ENCODE results near the gene COX8C. TPM values are rescaled to one million over a fixed set of nuclear protein-coding genes. Genes with fewer than 3 reads are reported as not detected.

Gene COX8C, protein sequence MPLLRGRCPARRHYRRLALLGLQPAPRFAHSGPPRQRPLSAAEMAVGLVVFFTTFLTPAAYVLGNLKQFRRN
- not detected for total RNA-seq

DNA sequence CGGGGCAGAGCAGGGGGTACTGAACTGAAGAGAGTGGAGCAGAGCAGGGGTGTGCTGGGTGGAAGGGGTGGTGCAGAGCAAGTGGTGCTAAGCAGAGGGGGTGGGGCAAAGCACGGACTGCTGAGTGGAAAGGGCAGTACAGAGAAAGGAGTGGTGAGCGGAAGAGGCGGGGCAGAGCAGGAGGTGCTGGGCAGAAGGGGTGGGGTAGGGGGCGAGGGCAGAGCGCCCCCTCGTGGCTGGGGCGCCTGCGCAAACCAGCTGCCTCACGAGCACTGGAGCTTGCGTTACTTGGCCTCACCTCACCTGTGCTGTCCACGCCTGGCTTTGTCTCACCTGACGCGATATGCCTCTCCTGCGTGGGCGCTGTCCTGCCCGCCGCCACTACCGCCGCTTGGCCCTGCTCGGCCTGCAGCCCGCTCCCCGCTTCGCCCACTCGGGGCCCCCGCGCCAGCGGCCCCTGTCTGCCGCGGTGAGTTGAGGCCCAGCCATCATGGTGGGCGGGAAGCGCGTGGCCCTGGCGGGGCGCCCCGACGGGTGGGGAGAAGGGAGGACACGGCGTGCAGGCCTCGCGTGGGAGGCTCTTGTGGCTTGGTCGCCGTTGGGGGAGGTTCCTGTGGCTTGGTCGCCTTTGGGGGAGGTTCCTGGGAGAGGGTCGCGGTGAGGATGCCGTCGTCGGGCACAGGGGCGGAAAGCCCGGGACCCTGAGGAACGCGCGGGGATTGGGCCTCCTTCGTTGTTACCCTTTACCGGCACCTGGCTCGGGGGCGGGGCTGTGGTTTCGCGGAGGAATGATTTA lies at the start of gene COX8C:
Gene COX8C (plus strand): TSS at position 257 of the 796 bp plus-strand sequence. CDS start 87 bp downstream, at position 344.
- no peaks in the 10 kb centered on the region for H3K36me3 Mint-ChIP-seq (ENCODE audit: low read depth)
- POLR2A ChIA-PET, result no interaction called here
- H3K9me3 Mint-ChIP-seq, result no peaks in the 10 kb centered on the region
- H3K4me1 Mint-ChIP-seq, result no peaks in the 10 kb centered on the region
- H3K27me3 Mint-ChIP-seq, result peaks cover 6% of the 10 kb centered on the region
- no peak within 1 kb of the TSS for H3K27ac Mint-ChIP-seq
- CTCF ChIA-PET, result no interaction called here
- H3K4me3 Mint-ChIP-seq, result no peak within 1 kb of the TSS
- DNase-seq, result no peak

DNA sequence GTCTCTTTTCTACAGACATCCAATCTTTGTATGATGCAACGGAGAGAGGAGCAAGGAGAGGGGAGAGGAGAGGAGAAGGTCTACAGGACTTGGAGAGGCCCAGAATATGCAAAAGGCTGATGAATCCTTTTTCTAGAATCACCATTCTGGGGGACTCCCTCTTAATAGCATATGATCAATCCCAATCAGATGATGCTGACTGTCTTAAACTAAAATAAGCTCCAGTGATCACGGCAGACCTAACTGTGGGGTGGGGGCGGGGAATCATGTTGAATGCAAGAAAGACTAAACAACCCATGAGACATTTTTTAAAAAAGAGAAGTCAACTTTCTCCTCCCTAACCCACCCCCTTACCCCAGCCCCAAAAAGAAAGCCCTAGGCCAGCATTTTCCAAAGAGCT lies 47.6 kb upstream of the COX8C start:
- ChIA-PET POLR2A (no interaction called here), CTCF (interaction anchor here (1.7 kb wide), 1 partner anchor 13 kb away, joined by 5 read pairs; no protein-coding TSS in a partner anchor)
- Mint-ChIP-seq H3K27me3 (no peaks in the 10 kb centered on the region), H3K4me1 (peaks cover 2% of the 10 kb centered on the region), H3K27ac (no peak overlapping the region), H3K36me3 (ENCODE audit: low read depth) (peaks cover 3% of the 10 kb centered on the region), H3K9me3 (no peaks in the 10 kb centered on the region), H3K4me3 (no peak overlapping the region)
- no peak for DNase-seq

DNA sequence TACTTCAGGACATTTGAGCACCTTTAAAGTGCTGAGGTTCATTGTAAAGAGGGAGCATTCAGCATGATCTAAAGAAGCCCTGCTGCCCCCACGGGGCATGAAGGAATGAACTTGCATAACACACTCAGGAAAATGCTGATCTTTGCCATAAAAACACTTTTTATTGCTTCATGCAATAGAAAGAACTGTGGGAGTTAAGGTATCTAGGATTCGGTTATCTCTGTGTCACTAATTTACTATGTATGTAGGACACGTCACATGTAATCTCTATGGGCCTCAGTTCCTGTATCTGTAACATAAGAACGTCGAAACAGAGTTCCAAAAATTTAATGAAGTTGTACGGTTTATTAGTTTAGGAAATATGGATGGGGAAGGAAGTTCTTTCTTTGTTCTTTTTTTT lies 47.1 kb upstream of the COX8C start:
- CTCF ChIA-PET, result no interaction called here
- POLR2A ChIA-PET, result no interaction called here
- Mint-ChIP-seq H3K9me3 (no peaks in the 10 kb centered on the region), H3K36me3 (ENCODE audit: low read depth) (no peaks in the 10 kb centered on the region), H3K4me3 (no peak overlapping the region), H3K4me1 (peaks cover 2% of the 10 kb centered on the region), H3K27me3 (no peaks in the 10 kb centered on the region), H3K27ac (no peak overlapping the region)
- DNase-seq, result no peak

DNA sequence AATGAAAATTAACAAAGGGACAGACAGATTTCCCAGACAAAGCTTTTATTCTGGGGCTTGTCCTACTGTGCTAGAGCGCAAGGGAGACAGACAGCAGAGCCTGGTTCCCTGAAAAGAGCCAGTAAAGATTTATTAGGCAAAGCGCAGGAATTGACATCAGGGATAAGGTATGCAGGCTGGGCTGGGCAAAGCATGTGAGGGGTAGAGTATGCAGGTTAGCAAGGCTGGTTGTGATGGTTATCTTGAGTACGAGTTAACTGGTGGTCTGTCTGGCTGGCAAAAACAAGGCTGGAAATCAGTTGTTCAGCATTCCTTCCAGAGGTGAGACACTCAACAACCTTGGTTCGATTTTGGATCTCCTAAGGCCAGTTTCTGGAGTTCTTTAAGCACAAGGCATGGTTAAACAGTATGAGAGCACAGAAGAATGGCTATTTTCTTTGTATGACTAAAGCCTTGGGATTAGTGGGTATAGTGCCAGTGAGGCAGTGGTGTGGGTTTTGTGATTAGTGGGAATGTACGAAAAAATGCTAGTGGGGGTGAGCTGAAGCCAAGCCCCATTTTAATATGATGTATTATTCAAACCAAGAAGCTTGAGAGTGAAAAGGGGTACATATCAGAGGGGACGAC lies 45.0 kb upstream of the COX8C start:
- ChIA-PET CTCF (no interaction called here), POLR2A (no interaction called here)
- Mint-ChIP-seq H3K4me1 (peaks cover 4% of the 10 kb centered on the region), H3K36me3 (ENCODE audit: low read depth) (no peaks in the 10 kb centered on the region), H3K9me3 (no peaks in the 10 kb centered on the region), H3K4me3 (no peak overlapping the region), H3K27me3 (no peaks in the 10 kb centered on the region), H3K27ac (no peak overlapping the region)
- no peak for DNase-seq

DNA sequence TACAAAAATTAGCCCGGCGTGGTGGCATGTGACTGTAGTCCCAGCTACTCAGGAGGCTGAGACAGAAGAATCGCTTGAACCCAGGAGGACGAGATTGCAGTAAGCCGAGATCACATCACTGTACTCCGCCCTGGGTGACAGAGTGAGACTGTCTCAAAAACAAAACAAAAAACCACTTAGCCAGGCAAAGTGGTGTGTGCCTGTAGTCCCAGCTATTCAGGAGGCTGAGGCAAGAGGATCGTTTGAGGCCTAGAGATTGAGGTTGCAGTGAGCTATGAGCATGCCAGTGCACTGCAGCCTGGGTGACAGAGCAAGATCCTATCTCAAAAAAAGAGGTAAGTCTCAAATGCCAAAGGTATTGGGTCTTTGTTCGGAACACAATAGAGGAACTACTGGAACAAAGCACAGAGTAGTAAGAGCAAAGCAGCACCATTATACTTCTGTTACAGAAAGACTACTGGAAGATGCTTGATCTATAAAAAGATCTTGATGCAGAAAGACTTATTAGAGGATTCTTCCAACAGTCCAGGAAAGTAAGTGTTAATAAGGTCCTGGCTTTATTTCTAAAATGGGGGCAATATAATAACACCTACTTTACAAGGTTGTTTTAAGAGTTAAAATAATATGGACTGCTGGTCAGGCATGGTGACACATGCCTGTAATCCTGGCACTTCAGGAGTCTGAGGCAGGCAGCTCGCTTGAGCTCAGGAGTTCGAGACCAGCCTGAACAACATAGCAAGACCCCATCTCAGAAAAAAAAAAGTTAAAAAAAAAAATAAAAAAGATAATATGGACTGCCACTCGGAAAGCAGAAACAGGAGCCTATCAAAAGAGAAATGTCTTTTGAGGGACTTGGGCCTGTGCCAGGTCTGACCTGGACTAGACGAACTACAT lies 44.0 kb upstream of the COX8C start:
- ChIA-PET POLR2A (no interaction called here), CTCF (no interaction called here)
- H3K27ac Mint-ChIP-seq, result no peak overlapping the region
- H3K4me3 Mint-ChIP-seq, result no peak overlapping the region
- peaks cover 6% of the 10 kb centered on the region for H3K4me1 Mint-ChIP-seq
- H3K9me3 Mint-ChIP-seq, result no peaks in the 10 kb centered on the region
- no peak for DNase-seq
- H3K27me3 Mint-ChIP-seq, result no peaks in the 10 kb centered on the region
- H3K36me3 Mint-ChIP-seq (ENCODE audit: low read depth), result no peaks in the 10 kb centered on the region

DNA sequence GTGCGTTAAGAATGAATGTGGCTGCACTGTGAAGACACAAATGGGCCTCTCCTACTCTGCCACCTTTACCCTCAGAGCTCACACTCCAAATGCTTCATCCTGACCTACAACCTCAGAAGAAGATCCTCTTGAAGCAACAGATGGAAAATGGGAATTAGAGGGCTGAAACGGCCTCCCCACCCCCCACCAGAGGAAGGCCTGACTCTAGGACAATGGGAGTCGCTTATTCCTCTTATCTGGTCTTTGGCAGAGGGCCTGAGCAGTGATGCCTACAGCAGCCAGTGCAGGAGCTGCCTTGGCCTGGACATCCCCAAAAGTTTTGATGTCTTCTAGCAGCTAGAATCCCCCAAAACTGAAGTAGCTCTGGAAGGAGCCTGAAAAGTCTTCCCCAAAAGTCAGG lies 43.3 kb upstream of the COX8C start:
- DNase-seq, result no peak
- no peak overlapping the region for H3K27ac Mint-ChIP-seq
- CTCF ChIA-PET, result no interaction called here
- no peaks in the 10 kb centered on the region for H3K9me3 Mint-ChIP-seq
- H3K27me3 Mint-ChIP-seq, result no peaks in the 10 kb centered on the region
- no peaks in the 10 kb centered on the region for H3K36me3 Mint-ChIP-seq (ENCODE audit: low read depth)
- POLR2A ChIA-PET, result no interaction called here
- H3K4me3 Mint-ChIP-seq, result no peak overlapping the region
- peaks cover 6% of the 10 kb centered on the region for H3K4me1 Mint-ChIP-seq

DNA sequence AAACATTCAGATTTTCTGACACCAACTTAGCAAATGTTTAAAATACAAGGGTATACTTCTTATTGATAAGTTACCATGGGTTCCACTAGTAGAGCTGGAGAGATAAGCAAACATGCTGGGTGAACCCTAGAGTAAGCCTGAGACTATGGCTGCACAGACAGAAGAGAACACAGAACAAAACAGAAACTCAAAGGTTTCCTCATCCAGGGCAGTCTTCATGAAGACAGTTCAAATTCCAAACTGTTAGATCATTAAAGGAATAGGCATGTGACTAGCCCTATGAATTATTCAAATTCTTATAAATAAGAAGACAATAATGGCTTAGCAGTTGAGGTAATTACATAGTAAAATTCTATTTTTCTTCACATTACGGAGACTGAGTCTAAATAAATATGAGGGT lies 42.2 kb upstream of the COX8C start:
- no peaks in the 10 kb centered on the region for H3K36me3 Mint-ChIP-seq (ENCODE audit: low read depth)
- ChIA-PET CTCF (no interaction called here), POLR2A (no interaction called here)
- H3K4me3 Mint-ChIP-seq, result no peak overlapping the region
- H3K27me3 Mint-ChIP-seq, result no peaks in the 10 kb centered on the region
- no peaks in the 10 kb centered on the region for H3K9me3 Mint-ChIP-seq
- no peak for DNase-seq
- H3K27ac Mint-ChIP-seq, result no peak overlapping the region
- peaks cover 8% of the 10 kb centered on the region for H3K4me1 Mint-ChIP-seq

DNA sequence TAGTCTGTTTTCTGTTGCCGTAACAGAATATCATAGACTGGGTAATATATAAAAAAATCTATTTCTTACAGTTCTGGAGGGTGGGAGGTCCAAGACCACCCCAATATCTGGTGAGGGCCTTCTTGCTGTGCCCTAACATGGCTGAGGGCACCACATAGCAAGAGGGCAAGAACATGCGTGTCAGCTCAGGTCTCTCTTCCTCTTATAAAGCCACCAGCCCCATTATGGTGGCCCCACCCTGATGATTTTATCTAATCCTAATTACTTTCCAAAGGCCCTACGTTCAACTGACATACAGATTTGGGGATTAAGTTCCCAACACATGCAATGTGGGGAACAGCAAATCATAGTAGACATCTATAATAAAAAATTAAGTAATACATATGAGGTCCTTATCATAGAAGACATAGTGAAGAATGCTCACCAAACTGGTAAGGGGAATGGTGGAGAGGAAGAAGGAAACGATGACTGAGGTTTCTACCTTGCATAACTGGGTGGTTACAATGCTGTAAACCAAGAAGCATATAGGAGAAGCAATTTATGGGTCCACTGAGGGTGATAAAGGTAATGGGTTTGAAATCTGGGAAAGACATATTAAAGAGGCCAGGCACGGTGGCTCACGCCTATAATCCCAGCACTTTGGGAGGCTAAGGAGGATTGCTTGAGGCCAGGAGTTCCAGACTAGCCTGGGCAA lies 41.1 kb upstream of the COX8C start:
- no peak for DNase-seq
- CTCF ChIA-PET, result no interaction called here
- H3K36me3 Mint-ChIP-seq (ENCODE audit: low read depth), result no peaks in the 10 kb centered on the region
- H3K27ac Mint-ChIP-seq, result no peak overlapping the region
- no peaks in the 10 kb centered on the region for H3K27me3 Mint-ChIP-seq
- no peaks in the 10 kb centered on the region for H3K9me3 Mint-ChIP-seq
- POLR2A ChIA-PET, result no interaction called here
- H3K4me1 Mint-ChIP-seq, result peaks cover 8% of the 10 kb centered on the region
- H3K4me3 Mint-ChIP-seq, result no peak overlapping the region

DNA sequence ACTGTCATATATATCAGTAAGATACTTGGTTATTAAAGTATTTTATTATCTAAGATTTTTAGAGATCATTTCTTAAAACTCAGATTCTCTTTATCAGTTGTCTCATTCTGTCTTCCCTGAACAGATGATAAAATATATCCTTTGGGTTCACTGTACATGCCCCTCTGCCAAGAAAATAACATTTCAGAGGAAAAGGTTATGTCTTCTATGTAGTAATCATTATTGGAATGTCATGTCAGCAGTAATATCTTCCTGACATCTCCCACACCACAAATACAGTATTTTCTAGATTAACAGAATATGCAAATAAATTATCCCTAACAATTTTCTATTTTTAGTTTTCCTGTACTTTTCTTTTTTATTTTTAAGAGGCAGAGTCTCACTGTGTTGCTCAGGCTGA lies 40.2 kb upstream of the COX8C start:
- POLR2A ChIA-PET, result no interaction called here
- no peak for DNase-seq
- Mint-ChIP-seq H3K27me3 (no peaks in the 10 kb centered on the region), H3K36me3 (ENCODE audit: low read depth) (no peaks in the 10 kb centered on the region), H3K4me1 (peaks cover 8% of the 10 kb centered on the region), H3K4me3 (no peak overlapping the region), H3K27ac (no peak overlapping the region), H3K9me3 (no peaks in the 10 kb centered on the region)
- CTCF ChIA-PET, result no interaction called here

DNA sequence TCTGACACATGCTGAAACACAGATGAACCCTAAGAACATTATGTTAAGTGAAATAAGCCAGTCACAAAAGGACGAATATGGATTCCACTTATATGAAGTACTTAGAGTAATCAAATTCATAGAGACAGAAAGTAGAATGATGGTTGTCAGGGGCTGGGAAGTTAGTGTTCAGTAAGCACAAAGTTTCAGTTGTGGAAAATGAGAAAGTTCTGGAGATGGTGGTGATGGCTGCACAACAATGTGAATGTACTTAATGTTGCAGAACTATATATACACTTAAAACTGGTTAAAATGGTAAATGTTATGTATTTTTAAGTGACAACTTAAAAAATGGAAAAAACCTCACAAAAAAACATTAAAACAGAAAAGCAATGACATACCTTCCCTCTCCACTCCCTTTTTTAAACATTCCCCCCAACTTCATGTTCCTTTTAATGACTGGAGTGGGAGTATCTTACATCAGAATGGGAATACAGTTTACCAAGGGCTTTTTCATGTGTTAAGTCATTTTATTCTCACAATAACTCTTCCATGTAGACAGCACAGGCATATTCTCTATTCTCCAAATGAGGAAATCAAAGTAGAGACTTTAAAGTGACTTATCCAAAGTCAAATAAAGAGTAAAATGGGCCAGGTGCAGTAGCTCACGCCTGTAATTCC lies 38.2 kb upstream of the COX8C start:
- no peaks in the 10 kb centered on the region for H3K9me3 Mint-ChIP-seq
- CTCF ChIA-PET, result no interaction called here
- no peak for DNase-seq
- no peak overlapping the region for H3K27ac Mint-ChIP-seq
- H3K4me1 Mint-ChIP-seq, result peaks cover 6% of the 10 kb centered on the region
- POLR2A ChIA-PET, result no interaction called here
- no peaks in the 10 kb centered on the region for H3K27me3 Mint-ChIP-seq
- H3K36me3 Mint-ChIP-seq (ENCODE audit: low read depth), result no peaks in the 10 kb centered on the region
- H3K4me3 Mint-ChIP-seq, result no peak overlapping the region

DNA sequence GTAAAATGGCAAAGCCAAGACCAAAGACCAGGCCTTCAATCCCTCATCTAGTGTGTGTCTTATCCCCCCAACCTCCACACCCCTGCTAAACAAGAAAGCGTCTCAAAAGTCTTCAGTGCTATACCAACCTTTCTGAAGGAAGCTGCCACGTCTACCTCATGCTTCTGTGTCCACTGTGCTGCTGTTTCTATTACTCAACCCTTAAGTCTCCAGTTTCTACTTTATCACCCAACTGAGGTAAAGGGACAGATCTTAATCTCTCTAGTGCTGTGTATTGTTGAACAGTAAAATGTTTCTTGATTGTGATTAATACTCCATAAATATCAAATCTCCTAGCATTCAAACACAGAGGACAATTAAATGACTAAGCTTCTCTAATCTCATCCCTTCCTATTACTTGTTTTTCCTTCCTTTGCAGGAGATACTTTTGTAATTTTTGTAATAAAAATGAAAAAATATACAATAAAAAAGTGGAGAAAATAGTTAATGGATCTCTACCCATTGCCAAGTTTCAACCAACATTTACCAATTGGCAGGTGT lies 37.5 kb upstream of the COX8C start:
- DNase-seq, result no peak
- ChIA-PET POLR2A (no interaction called here), CTCF (no interaction called here)
- H3K36me3 Mint-ChIP-seq (ENCODE audit: low read depth), result no peaks in the 10 kb centered on the region
- peaks cover 6% of the 10 kb centered on the region for H3K4me1 Mint-ChIP-seq
- no peaks in the 10 kb centered on the region for H3K27me3 Mint-ChIP-seq
- H3K9me3 Mint-ChIP-seq, result no peaks in the 10 kb centered on the region
- H3K4me3 Mint-ChIP-seq, result no peak overlapping the region
- H3K27ac Mint-ChIP-seq, result no peak overlapping the region

DNA sequence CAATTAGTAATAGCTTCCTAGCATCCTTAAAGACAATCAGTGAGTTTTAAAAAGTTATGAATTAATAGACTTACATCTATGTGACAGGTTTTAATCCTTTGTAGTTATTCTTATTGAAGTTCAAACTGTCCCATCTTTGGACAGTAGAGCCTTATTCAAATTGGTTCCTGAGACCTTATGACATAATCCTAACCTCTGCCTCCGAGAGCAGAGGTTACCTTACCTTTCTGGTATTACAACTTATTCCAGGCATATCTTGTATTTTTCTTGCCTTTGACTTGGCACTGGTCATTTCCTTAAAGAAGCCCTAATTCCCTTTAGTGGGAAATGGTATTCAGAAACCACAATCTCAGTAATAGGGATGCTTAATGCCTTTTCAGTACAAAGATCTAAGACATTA lies 35.9 kb upstream of the COX8C start:
- POLR2A ChIA-PET, result no interaction called here
- peaks cover 5% of the 10 kb centered on the region for H3K4me1 Mint-ChIP-seq
- CTCF ChIA-PET, result no interaction called here
- H3K4me3 Mint-ChIP-seq, result no peak overlapping the region
- H3K9me3 Mint-ChIP-seq, result no peaks in the 10 kb centered on the region
- no peak for DNase-seq
- H3K27me3 Mint-ChIP-seq, result no peaks in the 10 kb centered on the region
- H3K36me3 Mint-ChIP-seq (ENCODE audit: low read depth), result no peaks in the 10 kb centered on the region
- H3K27ac Mint-ChIP-seq, result no peak overlapping the region
